ENCODE results near the gene RAI1. TPM values are rescaled to one million over a fixed set of nuclear protein-coding genes. Genes with fewer than 3 reads are reported as not detected.

Gene RAI1
- total and polyA plus RNA-seq, 2 of the 8 experiments (the other 6 are each of a cell fraction or from before 2014, with no cell fraction given): 0.39 to 1.2 TPM

DNA sequence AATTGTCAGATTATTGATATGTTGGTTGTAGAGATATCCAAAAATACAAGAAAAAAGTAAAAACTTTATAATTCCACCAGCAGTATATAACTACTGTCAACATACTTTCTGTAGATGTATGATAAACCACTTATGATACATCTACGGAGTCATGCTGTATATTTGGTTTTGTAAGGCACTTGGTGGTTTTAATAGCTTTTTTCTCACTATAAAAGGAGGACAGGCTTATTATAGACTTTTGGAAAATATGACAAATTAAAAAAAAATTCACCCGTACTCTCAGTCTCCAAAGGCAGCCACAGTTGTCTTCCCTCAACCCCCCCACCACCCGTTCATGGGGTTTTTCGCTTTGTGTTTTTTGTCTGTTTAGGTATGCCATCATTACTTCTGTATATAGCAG, 14.8 kb downstream of the RAI1 start (continued):
- TF ChIP-seq, protein P1, sequence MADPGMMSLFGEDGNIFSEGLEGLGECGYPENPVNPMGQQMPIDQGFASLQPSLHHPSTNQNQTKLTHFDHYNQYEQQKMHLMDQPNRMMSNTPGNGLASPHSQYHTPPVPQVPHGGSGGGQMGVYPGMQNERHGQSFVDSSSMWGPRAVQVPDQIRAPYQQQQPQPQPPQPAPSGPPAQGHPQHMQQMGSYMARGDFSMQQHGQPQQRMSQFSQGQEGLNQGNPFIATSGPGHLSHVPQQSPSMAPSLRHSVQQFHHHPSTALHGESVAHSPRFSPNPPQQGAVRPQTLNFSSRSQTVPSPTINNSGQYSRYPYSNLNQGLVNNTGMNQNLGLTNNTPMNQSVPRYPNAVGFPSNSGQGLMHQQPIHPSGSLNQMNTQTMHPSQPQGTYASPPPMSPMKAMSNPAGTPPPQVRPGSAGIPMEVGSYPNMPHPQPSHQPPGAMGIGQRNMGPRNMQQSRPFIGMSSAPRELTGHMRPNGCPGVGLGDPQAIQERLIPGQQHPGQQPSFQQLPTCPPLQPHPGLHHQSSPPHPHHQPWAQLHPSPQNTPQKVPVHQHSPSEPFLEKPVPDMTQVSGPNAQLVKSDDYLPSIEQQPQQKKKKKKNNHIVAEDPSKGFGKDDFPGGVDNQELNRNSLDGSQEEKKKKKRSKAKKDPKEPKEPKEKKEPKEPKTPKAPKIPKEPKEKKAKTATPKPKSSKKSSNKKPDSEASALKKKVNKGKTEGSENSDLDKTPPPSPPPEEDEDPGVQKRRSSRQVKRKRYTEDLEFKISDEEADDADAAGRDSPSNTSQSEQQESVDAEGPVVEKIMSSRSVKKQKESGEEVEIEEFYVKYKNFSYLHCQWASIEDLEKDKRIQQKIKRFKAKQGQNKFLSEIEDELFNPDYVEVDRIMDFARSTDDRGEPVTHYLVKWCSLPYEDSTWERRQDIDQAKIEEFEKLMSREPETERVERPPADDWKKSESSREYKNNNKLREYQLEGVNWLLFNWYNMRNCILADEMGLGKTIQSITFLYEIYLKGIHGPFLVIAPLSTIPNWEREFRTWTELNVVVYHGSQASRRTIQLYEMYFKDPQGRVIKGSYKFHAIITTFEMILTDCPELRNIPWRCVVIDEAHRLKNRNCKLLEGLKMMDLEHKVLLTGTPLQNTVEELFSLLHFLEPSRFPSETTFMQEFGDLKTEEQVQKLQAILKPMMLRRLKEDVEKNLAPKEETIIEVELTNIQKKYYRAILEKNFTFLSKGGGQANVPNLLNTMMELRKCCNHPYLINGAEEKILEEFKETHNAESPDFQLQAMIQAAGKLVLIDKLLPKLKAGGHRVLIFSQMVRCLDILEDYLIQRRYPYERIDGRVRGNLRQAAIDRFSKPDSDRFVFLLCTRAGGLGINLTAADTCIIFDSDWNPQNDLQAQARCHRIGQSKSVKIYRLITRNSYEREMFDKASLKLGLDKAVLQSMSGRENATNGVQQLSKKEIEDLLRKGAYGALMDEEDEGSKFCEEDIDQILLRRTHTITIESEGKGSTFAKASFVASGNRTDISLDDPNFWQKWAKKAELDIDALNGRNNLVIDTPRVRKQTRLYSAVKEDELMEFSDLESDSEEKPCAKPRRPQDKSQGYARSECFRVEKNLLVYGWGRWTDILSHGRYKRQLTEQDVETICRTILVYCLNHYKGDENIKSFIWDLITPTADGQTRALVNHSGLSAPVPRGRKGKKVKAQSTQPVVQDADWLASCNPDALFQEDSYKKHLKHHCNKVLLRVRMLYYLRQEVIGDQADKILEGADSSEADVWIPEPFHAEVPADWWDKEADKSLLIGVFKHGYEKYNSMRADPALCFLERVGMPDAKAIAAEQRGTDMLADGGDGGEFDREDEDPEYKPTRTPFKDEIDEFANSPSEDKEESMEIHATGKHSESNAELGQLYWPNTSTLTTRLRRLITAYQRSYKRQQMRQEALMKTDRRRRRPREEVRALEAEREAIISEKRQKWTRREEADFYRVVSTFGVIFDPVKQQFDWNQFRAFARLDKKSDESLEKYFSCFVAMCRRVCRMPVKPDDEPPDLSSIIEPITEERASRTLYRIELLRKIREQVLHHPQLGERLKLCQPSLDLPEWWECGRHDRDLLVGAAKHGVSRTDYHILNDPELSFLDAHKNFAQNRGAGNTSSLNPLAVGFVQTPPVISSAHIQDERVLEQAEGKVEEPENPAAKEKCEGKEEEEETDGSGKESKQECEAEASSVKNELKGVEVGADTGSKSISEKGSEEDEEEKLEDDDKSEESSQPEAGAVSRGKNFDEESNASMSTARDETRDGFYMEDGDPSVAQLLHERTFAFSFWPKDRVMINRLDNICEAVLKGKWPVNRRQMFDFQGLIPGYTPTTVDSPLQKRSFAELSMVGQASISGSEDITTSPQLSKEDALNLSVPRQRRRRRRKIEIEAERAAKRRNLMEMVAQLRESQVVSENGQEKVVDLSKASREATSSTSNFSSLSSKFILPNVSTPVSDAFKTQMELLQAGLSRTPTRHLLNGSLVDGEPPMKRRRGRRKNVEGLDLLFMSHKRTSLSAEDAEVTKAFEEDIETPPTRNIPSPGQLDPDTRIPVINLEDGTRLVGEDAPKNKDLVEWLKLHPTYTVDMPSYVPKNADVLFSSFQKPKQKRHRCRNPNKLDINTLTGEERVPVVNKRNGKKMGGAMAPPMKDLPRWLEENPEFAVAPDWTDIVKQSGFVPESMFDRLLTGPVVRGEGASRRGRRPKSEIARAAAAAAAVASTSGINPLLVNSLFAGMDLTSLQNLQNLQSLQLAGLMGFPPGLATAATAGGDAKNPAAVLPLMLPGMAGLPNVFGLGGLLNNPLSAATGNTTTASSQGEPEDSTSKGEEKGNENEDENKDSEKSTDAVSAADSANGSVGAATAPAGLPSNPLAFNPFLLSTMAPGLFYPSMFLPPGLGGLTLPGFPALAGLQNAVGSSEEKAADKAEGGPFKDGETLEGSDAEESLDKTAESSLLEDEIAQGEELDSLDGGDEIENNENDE (IDR thresholded peaks at IDR 0.05; ENCODE audit: insufficient replicate concordance, low read length): no peak
- TF ChIP-seq JUND (IDR thresholded peaks at IDR 0.05; ENCODE audit: low read length): no peak

All from H1 (cell line).